ENCODE data around the gene COL19A1.

DNA sequence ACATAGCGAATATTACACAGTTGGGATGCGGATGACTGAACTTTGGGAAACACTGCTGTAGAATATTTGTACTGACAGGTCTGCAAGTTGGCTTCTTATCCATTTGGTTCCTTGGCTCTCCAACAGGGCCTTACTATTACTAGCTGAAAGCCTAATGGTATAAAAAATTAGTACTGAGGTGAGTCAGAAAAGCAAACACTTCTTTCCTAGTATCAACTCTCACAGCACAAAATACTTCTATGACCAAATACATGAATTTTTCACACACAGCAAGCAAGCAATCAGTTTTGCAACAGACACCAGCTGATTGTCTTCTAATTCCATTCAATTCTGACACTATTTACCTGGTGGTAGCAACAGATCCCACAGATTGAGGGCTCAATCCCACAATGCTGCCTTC, 268.2 kb downstream of the COL19A1 start:
- TF ChIP-seq EZH2 (IDR thresholded peaks at IDR 0.05) (no peak), POLR2AphosphoS5 (IDR thresholded peaks at IDR 0.05; ENCODE audit: borderline replicate concordance, low read depth, low read length) (no peak)
